Fibroblast of lung (primary cell): ENCODE data around the gene EML3.

Experiments used
- EZH2 ChIP-seq: IDR thresholded peaks from 2 replicates; pipeline ENCODE4 v1.5.1; 2012; ENCODE audit warnings: low read length, control low read depth, mild to moderate bottlenecking; ENCODE audit errors: missing control alignments
- TF ChIP-seq, protein P1 (sequence below), 2 donors: IDR thresholded peaks in 1 of 2; conservative IDR thresholded peaks in 1 of 2; 1 replicate in 1 of 2; 2 replicates in 1 of 2; pipeline ENCODE4 v1.5.1; 2011 to 2012; ENCODE audit warnings: low read length in 2 of 2, control low read depth in 1 of 2, inconsistent platforms in 1 of 2, low read depth in 1 of 2, mild to moderate bottlenecking in 1 of 2

DNA sequence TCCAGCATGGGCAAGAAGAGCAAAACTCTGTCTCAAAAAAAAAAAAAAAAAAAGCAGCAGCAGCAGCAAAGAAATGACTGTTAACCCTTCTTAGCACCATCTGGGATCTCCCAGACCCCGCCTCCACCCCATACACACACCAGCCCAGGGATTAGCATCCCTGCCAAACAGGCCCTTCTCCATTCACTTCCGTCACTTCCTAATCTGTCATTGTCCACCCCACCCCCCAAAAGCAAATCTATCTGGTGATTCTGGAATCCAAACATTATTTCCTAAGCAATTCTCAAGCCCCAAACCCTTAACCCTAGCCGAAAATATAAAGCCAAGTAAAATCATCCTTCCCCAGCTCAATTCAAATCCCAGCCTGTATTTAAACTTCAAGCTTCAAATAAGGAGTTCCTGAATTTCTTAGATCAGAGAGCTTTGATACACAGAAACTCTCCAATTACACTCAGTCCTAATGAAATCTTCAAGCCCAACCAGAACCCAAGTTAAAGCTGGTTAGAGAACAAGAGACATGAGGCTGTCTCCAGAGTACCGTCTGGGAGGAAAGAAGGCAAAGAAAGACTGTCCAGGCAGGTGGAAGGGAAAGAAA is 60.0 kb downstream of the EML3 start:
- TF ChIP-seq, protein P1, sequence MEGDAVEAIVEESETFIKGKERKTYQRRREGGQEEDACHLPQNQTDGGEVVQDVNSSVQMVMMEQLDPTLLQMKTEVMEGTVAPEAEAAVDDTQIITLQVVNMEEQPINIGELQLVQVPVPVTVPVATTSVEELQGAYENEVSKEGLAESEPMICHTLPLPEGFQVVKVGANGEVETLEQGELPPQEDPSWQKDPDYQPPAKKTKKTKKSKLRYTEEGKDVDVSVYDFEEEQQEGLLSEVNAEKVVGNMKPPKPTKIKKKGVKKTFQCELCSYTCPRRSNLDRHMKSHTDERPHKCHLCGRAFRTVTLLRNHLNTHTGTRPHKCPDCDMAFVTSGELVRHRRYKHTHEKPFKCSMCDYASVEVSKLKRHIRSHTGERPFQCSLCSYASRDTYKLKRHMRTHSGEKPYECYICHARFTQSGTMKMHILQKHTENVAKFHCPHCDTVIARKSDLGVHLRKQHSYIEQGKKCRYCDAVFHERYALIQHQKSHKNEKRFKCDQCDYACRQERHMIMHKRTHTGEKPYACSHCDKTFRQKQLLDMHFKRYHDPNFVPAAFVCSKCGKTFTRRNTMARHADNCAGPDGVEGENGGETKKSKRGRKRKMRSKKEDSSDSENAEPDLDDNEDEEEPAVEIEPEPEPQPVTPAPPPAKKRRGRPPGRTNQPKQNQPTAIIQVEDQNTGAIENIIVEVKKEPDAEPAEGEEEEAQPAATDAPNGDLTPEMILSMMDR (conservative IDR thresholded peaks at IDR 0.05 in 1 of 2, IDR thresholded peaks at IDR 0.05 in 1 of 2; ENCODE audit: low read depth in 1 of 2, low read length in 2 of 2) = no peak
- no peak for TF ChIP-seq EZH2
